Measurements from ENCODE around the gene GTF2F1.
A peak's percentile ranks its signal among the peaks of the same experiment; 100 is the strongest.
"Not testable (repeated sequence)": the region's sequence is repeated elsewhere in the genome, so short reads cannot be mapped to it uniquely, and the experiment has no call there.

GTF2F1 gene

DNA sequence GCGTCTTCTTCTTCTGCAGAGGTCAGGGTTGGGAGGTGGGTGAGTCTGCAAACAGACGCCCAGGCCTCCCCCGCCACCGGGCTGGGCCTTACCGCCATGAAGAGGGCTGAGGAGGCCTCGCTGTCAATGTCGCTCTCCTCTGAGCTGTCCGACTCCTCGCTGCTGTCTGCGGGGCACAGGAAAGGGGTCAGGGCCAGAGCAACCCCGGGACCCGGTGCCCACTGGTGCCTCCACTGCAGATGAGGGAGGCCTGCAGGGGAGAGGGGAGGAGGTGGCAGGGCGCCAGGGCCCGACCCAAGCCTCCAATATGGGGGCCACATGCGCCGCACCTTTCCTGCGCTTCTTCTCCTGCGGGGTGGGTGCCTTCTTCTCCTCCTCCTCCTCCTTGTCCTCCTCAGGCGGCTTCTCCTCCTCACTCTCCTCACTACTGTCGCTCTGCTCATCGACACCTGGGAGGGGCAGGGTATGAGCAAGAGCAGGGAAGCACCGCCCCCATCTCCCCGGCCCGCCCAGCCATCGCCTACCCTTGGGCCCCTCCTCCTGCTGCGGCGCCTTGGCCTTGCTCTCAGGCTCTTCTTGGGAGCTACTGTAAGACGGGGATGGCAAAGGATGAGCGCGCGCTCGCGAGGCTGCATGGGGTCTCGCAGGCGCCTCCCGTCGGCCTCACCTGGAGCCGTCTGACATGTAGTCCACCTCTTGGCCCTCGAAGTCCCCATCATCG, 11.8 kb downstream of the GTF2F1 start:
- no peak for DNase-seq

DNA sequence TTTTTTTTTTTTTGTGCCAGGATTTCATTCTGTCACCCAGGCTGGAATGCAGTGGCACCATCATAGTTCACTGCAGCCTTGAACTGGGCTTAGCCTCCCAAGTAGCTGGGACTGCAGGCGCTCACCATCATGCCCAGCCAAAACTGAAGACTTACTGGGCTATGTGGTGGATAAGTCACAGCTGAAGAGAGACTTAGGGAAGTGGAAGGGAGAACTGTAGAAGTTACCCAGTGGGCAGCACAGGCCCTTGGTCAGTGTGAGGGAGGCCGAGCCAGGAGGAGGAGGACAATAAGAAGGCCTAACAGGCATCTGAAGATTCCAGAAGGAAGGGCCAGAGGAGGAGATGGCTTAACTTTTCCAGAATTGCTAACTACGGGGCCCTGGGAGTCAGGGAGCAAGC, 13.2 kb downstream of the GTF2F1 start:
- no peak for DNase-seq

DNA sequence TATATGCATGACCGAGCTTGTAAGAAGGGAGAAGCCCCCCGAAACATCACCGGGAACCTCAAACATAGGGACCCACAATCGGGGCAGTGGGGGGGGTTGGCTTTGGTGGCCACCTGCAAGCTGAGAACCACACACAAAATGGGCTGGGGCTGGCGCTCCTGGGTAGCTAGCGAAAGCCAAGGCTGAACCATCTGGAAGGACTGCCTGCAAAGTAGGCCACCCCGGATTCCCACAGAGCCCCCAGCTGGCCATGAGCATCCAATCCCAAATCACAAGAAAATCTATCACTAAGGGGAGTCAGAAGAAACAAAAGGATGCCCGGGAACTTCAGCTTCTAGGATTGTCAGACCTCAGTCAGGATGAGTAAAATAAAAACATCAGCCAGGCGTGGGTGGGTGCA, 14.5 kb downstream of the GTF2F1 start:
- DNase-seq, result peak; percentile 45

DNA sequence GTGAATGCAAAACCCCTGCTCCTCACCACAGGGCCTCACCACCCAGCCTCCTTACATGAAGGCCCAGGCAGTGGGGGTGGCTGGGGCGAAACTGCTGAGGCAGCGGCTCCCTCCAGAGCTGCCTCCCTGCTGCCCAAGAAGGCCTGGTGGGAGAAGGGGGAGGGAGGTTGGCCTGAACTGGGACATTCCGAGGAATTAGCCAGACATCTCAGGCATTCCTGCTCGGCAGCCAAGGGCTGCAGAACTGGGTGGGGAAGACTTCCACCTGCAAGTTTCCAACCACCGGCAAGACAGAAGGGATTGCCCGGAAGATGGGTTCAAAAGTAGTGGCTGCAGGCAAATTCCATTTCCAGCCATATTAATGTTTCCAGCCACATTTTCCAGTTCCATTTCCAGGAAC, 14.9 kb downstream of the GTF2F1 start:
- DNase-seq, result peak; percentile 74

DNA sequence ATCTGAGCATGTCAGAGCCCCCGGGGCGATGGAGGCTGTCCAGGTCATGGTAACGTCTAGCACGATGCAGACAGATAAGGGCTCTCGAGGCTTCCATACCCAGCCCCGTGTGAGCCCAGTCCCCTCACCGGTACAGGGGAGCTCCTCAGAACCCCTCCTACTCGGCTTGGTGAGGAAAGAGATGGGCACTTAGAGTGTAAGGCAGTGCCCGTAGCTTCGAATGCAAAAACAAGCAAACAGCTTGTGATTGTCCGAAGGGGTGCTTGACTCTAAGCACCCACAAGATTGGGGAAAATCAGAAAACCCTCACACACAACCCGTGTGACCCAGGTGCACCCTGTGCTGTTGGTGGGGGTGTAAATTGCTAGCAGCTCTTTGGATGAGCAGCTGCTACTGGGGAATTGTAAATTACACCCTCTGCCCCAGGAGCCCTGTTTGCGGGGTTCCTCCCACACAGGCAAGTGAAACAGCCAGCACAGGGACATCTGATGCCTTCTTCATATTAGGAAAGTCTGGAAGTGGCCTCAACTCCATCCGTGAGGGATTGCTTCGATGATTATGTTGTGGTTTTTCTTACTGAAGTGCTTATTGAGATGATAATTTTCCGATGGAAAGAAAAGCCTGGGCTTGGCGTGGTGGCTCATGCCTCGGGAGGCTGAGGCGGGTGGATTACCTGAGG, 16.3 kb downstream of the GTF2F1 start:
- DNase-seq, result no peak

DNA sequence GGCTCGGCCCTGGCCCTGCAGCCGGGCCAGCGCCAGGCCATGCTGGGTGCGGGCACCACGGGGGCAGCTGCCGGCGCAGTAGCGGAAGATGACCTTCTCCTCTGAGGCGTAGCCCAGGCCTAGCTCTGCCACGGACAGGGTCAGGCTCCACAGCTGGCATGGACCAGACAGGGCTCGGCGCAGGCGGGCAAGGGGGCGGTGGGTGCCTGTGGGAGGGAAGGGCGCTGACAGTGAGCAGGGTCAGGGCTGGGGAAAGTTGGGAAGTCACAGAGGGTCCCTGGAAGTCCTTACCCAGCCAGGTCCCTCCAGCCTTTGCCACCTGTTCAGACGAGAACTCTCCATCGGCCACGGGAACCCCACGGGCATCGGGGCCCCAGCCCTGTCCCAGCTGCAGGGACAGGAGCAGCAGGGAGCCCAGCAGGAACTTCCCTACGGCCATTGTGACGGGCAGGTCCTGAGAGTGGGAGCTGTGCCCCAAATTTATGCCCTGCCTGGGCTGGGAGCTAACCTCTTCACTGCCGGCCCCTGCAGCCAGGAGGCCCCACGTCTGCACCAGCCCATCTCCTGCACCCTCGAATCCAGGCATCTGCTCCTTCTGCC, 17.5 kb downstream of the GTF2F1 start, which contains the start of gene PSPN:
Gene PSPN (minus strand): TSS at position 523 of the 600 bp plus-strand sequence. CDS start 84 bp downstream, at position 439.
- DNase-seq, result no peak

DNA sequence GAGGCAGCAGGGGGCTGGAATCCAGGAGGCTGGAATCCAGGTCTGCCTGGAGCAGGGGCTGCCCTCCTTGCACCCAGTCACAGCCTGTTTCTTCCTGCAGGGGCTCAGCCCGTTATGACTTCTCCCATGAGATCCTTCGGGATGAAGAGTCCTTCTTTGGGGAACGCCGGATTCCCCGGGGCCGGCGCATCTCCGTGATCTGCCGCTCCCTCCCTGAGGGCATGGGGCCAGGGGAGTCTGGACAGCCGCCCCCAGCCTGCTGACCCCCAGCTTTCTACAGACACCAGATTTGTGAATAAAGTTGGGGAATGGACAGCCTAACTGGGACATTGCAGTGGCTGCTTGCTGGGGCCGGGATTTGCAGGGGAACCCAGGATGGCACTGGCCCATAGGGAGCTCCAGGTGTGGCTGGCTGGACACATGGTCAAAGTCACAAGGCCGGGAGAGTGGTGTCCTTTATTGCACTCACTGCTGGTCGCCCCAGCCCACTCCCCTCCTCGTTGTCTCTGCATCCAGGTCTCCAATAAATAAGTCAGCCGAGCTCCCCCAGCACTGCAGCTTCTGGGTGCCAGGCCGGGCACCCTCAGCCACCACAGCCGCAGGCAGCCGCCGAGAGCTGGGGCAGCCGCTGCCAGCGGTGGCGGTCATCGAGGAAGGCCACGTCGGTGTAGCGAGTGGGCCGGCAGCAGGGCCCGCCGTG, 18.1 kb downstream of the GTF2F1 start:
- no peak for DNase-seq

DNA sequence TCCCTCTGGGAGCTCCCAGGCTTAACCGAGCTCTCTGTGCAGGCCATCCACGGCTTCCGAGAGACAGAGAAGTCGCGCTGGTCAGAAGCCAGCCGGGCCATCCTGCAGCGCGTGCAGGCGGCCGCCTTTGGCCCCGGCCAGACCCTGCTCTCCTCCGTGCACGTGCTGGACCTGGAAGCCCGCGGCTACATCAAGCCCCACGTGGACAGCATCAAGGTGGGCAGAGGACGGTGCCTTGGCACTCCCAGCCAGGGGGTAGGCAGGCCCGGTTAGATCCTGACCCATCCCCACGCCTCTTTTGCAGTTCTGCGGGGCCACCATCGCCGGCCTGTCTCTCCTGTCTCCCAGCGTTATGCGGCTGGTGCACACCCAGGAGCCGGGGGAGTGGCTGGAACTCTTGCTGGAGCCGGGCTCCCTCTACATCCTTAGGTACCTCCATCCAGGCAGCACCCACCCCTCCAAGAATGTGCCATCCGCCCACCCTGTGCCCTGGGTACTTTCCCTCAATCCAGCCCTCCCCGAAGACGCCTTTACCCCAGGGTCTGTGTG, 18.7 kb downstream of the GTF2F1 start:
- DNase-seq, result peak; percentile 45

DNA sequence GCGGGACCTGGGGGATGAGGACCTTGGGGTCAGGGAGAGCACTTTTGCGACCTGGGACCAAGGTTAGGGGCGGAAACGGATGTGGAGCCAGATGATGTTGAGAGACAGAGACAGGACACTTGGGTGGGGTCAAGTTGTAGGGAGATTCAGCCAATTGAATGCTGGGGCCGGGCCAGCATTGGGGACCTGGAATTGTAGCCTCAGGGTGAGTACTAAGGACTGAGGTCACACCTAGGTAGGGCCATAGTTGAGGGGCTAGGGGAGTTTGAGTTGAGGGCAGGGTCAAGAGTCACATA, 19.2 kb downstream of the GTF2F1 start:
- DNase-seq, result no peak

DNA sequence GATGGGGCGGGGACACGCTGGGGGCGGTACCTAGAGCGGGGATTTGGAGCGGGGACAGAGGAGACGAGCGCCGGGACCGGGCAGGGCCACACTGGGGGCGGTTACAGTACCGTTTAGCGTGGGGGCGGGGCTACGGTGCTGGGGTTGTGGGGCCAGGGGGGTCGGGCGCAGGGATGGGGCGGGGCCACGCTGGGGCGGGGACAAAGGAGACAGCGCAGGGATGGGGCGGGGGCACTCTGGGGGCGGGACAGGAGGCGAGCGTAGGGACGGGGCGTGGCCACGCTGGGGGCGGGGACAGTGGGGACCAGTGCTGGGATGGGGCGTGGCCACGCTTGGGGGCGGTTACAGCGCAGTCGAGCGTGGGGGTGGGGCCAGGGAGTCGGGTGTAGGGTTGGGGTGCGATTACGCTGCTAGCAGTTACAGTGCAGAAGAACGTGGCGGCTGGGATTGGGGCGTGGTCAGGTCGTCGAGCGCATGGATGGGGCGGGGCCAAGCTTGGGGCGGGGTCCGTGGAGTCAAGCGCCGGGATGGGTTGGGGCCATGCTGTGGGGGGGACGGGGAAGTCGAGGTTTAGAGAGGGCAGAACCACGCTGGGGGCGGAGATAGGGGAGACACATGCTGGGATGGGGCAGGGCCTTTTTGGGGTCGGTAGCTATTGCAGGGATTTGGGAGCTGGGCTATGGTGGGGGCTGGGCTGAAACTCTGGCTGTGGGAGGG, 19.7 kb downstream of the GTF2F1 start:
- DNase-seq, result peak; percentile 100

DNA sequence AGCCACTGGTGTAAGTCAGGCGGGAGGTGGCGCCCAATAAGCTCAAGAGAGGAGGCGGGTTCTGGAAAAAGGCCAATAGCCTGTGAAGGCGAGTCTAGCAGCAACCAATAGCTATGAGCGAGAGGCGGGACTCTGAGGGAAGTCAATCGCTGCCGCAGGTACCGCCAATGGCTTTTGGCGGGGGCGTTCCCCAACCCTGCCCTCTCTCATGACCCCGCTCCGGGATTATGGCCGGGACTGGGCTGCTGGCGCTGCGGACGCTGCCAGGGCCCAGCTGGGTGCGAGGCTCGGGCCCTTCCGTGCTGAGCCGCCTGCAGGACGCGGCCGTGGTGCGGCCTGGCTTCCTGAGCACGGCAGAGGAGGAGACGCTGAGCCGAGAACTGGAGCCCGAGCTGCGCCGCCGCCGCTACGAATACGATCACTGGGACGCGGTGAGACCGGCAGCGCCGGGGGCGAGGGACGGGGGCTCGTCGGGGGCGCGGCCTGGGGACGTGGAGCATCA, 20.3 kb downstream of the GTF2F1 start, which contains the start of gene ALKBH7:
Gene ALKBH7 (plus strand): TSS at position 201 of the 502 bp plus-strand sequence. CDS start 27 bp downstream, at position 228.
- peak; percentile 99 for DNase-seq

DNA sequence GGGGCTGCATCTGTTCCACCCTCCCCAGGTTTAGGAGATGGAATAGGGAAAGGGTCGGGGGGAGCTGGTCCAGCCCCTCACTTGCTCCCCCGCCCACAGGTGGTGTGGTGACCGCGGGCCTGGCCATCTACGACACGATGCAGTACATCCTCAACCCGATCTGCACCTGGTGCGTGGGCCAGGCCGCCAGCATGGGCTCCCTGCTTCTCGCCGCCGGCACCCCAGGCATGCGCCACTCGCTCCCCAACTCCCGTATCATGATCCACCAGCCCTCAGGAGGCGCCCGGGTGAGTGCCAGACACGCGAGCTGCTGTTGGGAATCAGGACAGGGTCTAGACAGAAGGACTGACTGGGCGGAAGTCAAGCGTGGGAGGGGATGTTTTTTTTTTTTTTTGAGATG, 28.6 kb downstream of the GTF2F1 start:
- no peak for DNase-seq

DNA sequence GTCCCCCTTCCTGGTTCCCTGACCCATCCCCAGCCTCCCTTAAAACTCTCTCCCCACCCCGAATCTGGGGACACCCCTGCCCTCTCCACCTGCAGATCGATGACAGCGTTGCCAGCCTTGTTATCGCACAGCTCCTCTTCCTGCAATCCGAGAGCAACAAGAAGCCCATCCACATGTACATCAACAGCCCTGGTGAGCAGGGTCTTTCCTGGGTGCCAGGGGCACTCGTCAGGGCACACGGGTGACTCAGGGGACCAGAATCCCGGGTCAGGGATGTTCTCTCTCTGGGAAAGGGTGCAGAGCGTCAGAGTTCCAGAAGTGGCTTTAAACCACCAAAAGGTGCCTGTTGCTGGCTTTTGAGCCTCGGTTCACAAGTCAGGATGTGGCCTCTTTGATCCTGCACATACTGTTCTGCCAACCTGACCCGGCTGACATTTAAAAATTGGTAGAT, 30.6 kb downstream of the GTF2F1 start:
- no peak for DNase-seq

DNA sequence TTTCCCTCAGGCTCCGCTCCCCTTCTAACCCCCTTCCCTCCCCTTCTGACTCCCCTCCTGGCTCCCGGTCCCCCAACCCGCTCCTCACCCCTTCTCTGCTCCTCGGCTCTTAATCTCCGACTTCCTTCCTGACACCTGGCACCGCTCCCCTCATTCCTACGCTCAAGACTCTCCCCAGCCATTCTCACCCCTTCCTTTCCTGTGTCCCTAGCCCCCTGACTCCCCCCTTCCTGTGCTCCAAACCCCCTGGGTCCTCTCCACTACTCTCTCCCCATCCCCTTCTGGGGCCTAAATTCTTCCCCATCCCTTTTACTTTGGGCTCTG, 31.0 kb downstream of the GTF2F1 start:
- DNase-seq, result no peak

DNA sequence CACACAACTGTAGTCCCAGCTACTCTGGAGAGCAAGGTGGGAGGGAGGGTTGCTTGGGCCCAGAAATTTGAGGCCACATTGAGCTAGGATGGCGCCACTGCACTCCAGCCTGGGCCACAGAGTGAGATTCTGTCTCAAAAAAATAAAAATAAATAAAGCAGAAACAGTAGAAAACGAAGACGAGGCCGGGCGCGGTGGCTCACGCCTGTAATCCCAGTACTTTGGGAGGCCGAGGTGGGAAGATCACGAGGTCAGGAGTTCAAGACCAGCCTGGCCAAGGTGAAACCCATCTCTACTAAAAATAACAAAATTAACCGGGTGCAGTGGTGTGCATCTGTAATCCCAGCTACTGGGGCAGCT, 32.1 kb downstream of the GTF2F1 start:
- not testable (repeated sequence) for DNase-seq

DNA sequence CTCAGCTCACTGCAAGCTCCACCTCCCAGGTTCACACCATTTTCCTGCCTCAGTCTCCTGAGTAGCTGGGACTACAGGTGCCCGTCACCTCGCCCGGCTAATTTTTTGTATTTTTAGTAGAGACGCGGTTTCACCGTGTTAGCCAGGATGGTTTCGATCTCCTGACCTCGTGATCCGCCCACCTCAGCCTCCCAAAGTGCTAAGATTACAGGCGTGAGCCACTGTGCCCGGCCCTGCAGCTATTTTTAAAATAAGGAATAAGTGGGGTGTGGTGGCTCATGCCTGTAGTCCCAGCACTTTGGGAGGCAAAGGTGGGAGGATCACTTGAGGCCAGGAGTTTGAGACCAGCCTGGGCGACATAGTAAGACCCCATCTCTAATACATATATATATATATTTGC, 32.5 kb downstream of the GTF2F1 start:
- not testable (repeated sequence) for DNase-seq

DNA sequence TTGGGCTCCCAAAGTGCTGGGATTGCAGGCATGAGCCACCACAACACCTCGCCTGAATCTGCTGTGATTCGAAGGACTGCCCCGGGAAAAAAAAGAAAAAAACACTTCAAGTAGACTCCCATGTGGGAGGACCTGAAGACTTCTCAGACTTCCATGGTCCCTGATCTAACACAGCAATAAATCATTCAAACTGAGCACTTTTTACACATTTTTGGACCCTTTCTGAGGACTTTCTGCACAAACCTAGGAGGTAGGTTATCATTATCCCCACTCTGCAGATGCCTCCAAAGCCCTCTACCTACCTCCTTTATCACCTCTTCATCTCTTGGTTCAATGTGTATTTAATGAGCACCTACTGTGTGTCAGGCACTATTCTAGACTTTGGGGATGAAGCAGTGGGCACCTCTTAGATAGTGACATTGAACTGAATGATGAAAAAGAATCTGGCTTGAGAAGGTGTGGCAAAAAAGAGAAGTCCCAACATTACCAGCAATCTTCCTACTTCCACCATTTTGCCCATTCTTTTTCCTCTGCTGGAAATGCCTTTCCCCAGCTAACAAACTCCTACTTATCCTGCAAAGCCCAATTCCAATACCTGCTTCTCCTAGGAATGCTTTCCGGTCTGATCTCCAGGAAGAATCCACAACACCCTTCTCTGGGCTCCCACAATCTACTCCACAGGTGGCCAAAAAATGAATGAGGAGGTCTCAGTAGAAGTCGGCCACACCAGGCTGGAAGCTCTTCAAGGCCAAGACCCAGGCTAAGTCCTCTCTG, 33.2 kb downstream of the GTF2F1 start:
- no peak for DNase-seq

DNA sequence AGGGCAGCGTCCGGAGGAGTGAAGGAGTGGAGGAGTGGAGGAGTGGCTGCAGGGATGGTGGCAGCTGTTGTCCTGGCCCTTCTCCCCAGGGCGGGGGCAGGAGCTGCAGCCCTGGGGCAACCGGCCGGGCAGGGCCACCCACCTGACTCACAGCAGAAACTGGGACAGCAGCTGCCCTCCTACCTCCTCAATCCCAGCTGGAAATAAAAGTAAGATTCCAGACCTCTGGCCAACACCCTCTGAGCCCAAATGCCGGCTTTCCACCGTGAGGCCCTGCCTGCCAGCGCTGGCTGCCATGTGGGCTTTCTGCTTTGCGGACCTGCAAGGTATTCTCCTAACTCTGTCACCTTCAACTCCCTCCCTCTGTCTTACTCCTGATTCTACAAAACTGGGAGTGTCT, 35.0 kb downstream of the GTF2F1 start:
- no peak for DNase-seq

DNA sequence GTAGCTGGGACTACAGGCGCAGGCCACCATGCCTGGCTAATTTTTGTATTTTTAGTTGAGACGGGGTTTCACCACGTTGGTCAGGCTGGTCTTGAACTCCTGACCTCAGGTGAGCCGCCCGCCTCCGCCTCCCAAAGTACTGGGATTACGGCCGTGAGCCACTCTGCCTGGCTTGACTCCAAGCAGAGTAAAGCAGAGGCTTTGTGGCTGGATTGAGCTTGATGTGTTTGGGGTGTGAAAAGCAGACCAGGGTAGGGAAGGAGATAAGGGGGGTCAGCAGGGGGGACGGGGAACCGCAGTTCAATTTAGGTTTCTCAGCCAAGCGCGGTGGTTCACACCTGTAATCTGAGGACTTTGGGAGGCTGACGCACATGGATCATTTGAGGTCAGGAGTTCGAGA, 35.8 kb downstream of the GTF2F1 start:
- no peak for DNase-seq

DNA sequence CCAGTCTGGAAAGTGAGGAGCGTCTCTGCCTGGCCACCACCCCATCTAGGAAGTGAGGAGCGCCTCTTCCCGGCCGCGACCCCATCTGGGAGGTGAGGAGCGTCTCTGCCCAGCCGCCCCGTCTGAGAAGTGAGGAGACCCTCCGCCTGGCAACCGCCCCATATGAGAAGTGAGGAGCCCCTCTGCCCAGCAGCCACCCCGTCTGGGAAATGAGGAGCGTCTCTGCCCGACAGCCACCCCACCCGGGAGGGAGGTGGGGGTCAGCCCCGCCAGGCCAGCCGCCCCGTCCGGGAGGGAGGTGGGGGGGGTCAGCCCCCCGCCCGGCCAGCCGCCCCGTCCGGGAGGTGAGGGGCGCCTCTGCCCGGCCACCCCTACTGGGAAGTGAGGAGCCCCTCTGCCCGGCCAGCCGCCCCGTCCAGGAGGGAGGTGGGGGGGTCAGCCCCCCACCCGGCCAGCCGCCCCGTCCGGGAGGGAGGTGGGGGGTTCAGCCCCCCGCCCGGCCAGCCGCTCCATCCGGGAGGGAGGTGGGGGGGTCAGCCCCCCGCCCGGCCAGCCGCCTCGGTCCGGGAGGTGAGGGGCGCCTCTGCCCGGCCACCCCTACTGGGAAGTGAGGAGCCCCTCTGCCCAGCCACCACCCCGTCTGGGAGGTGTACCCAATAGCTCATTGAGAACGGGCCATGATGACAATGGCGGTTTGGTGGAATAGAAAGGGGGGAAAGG, 37.5 kb downstream of the GTF2F1 start:
- DNase-seq, result not testable (repeated sequence)

DNA sequence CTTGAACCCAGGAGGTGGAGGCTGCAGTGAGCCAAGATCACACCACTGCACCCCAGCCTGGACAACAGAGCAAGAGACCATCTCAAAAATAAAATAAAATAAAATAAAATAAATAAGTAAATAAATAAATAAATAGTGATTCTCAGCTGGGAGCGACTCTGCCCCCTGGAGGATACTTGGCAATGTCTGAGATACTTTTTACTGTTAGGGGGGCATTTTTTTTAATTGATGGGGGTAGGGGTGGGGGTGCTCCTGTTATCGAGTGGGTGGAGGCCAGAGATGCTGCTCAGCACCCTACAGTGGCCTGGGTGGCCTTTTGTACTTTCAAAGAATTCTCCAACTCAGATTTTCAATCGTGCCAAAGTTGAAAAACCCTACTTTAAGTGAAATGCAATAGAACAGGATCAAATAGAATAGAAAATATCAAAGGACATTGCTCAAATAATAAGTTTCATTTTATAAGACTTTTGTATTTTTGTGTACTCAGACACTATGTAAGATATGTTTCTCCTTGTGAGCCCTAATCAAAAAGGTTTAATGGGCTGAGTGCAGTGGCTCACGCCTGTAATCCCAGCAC, 38.8 kb downstream of the GTF2F1 start:
- DNase-seq, result no peak

All from left hindlimb (tissue), 1 donor.